HepG2 (cell line): ENCODE results near the gene MACROD2. TPM values are rescaled to one million over a fixed set of nuclear protein-coding genes. Genes with fewer than 3 reads are reported as not detected.

Experiments used
- ATAC-seq: fragments of 200-7000 bp; cut with Tn5 transposase; 3 replicates; pipeline ENCODE4 v1.9.1; 2020; ENCODE audit warnings: mild to moderate bottlenecking, moderate library complexity
- BruUV-seq: library from RNA; stranded (reverse); fragments of 400-500 nt; replicated peaks from 2 replicates; lab custom pipeline; 2021; lab: Mats Ljungman, UMichigan
- CTCF ChIA-PET: fragments of 300-600 bp; formaldehyde crosslinking; extraction: SDS; loops from one replicate; lab custom pipeline; 2021; ENCODE audit warnings: low total read pairs, inconsistent platforms, low intra/inter-chr PET ratio; lab: Yijun Ruan, JAX
- POLR2A ChIA-PET: fragments of 350-600 bp; sonication (Branson Sonifier 250); formaldehyde crosslinking; loops from one replicate; lab custom pipeline; 2020; ENCODE audit warnings: antibody characterized with exemption, inconsistent platforms; lab: Yijun Ruan, JAX
- DNase-seq: peaks from one replicate; pipeline ENCODE4 v3.0.0-alpha.2; 2015; ENCODE audit warnings: low spot score
- FAIRE-seq: peaks from 3 replicates; lab custom pipeline; 2011; peaks lifted over from hg19 to GRCh38; lab: Jason Lieb, UNC
- H2AFZ ChIP-seq: one replicate; pipeline ENCODE4 v1.6.1; 2011; ENCODE audit warnings: low read length, inconsistent platforms
- H3K27ac ChIP-seq: fragments of 300-600 bp; 3 replicates; pipeline ENCODE4 v1.8.0; 2011; ENCODE audit warnings: mixed run types, mild to moderate bottlenecking, mixed read lengths, low read length, inconsistent platforms; ENCODE audit not compliant: insufficient read depth; ENCODE audit errors: extremely low read length
- H3K27me3 ChIP-seq, 2 experiments: fragments of 200-600 bp in 1 of 2; 2 replicates in 1 of 2; 3 replicates in 1 of 2; pipeline versions ENCODE4 v1.6.0 to v1.8.0; 2011; ENCODE audit warnings: low read length in 2 of 2, mild to moderate bottlenecking in 2 of 2, moderate library complexity in 2 of 2, inconsistent platforms in 1 of 2; ENCODE audit not compliant: insufficient read depth in 2 of 2, control insufficient read depth in 1 of 2
- H3K36me3 ChIP-seq, 2 experiments: fragments of 200-600 bp in 1 of 2; replicated peaks in 1 of 2; 2 replicates in 1 of 2; 3 replicates in 1 of 2; pipeline versions ENCODE4 v1.5.1 to v1.8.0; 2011; ENCODE audit warnings: low read length in 2 of 2, inconsistent platforms in 1 of 2; ENCODE audit not compliant: insufficient read depth in 2 of 2, control insufficient read depth in 1 of 2
- H3K4me1 ChIP-seq: 2 replicates; pipeline ENCODE4 v1.5.1; 2012; ENCODE audit warnings: low read length, inconsistent platforms; ENCODE audit not compliant: insufficient read depth
- H3K4me2 ChIP-seq: 2 replicates; pipeline ENCODE4 v1.6.0; 2011; ENCODE audit warnings: low read depth, low read length, inconsistent platforms
- H3K4me3 ChIP-seq, 3 experiments: fragments of 200-600 bp in 1 of 3; sonication (generic), shearing (Covaris generic) in 1 of 3; replicated peaks in 1 of 3; 2 replicates each; pipeline ENCODE4 v1.5.1; 2011 to 2016; ENCODE audit warnings: low read length in 3 of 3, inconsistent platforms in 2 of 3, low read depth in 2 of 3, mild to moderate bottlenecking in 2 of 3, control low read depth in 1 of 3, mixed read lengths in 1 of 3; ENCODE audit not compliant: insufficient read depth in 1 of 3
- H3K79me2 ChIP-seq: one replicate; pipeline ENCODE4 v1.6.1; 2011; ENCODE audit warnings: low read length, inconsistent platforms; ENCODE audit not compliant: insufficient read depth
- H3K9ac ChIP-seq: 2 replicates; pipeline ENCODE4 v1.6.0; 2011; ENCODE audit warnings: mild to moderate bottlenecking, low read depth, low read length, inconsistent platforms; ENCODE audit not compliant: insufficient read depth
- H3K9me3 ChIP-seq: 2 replicates; pipeline ENCODE4 v1.5.1; 2012; ENCODE audit warnings: mild to moderate bottlenecking, low read length
- H4K20me1 ChIP-seq: 2 replicates; pipeline ENCODE4 v1.6.0; 2011; ENCODE audit warnings: inconsistent platforms, mild to moderate bottlenecking, low read length, moderate library complexity; ENCODE audit not compliant: insufficient read depth
- ATF3 ChIP-seq: sonication (generic); formaldehyde crosslinking; IDR thresholded peaks from 2 replicates; pipeline ENCODE4 v1.4.0; 2020; ENCODE audit warnings: missing genetic modification reagents
- CREBL2 ChIP-seq: sonication (generic); formaldehyde crosslinking; IDR thresholded peaks from 2 replicates; pipeline ENCODE4 v1.8.1; 2023; ENCODE audit warnings: missing genetic modification reagents, mild to moderate bottlenecking, borderline replicate concordance
- E2F5 ChIP-seq: sonication (generic); formaldehyde crosslinking; conservative IDR thresholded peaks from 2 replicates; pipeline ENCODE4 v1.4.0; 2020; ENCODE audit warnings: missing genetic modification reagents
- EZH2 ChIP-seq: conservative IDR thresholded peaks from 2 replicates; pipeline ENCODE4 v1.6.1; 2012; ENCODE audit warnings: mild to moderate bottlenecking, low read depth, low read length, moderate library complexity
- HMGA1 ChIP-seq: sonication (generic); formaldehyde crosslinking; conservative IDR thresholded peaks from 2 replicates; pipeline ENCODE4 v1.4.0; 2020; ENCODE audit warnings: missing genetic modification reagents
- MXD1 ChIP-seq: sonication (generic); formaldehyde crosslinking; IDR thresholded peaks from 2 replicates; pipeline ENCODE4 v1.4.0; 2020; ENCODE audit warnings: mild to moderate bottlenecking, missing genetic modification reagents
- NR1H2 ChIP-seq: sonication (generic); formaldehyde crosslinking; IDR thresholded peaks from 2 replicates; pipeline ENCODE4 v1.8.1; 2022; ENCODE audit warnings: low read depth, missing genetic modification reagents, borderline replicate concordance
- PTBP1 ChIP-seq: fragments of 200-400 bp; formaldehyde crosslinking; IDR thresholded peaks from 2 replicates; pipeline ENCODE4 v1.6.1; 2018; ENCODE audit warnings: low read length, low read depth; ENCODE audit not compliant: poor library complexity, severe bottlenecking
- SALL2 ChIP-seq: sonication (generic); formaldehyde crosslinking; IDR thresholded peaks from 2 replicates; pipeline ENCODE4 v1.8.1; 2023; ENCODE audit warnings: mild to moderate bottlenecking, missing genetic modification reagents, inconsistent platforms
- TSC22D2 ChIP-seq: sonication (generic); formaldehyde crosslinking; IDR thresholded peaks from 2 replicates; pipeline ENCODE4 v1.5.1; 2020; ENCODE audit warnings: missing genetic modification reagents, mild to moderate bottlenecking, borderline replicate concordance
- WIZ ChIP-seq: sonication (generic); formaldehyde crosslinking; IDR thresholded peaks from 2 replicates; pipeline ENCODE4 v1.5.1; 2020; ENCODE audit warnings: mild to moderate bottlenecking, missing genetic modification reagents
- ZKSCAN5 ChIP-seq: sonication (generic); formaldehyde crosslinking; IDR thresholded peaks from 2 replicates; pipeline ENCODE4 v1.5.1; 2020; ENCODE audit warnings: mild to moderate bottlenecking, missing genetic modification reagents
- ZNF292 ChIP-seq: sonication (generic); formaldehyde crosslinking; IDR thresholded peaks from 2 replicates; pipeline ENCODE4 v1.8.1; 2022; ENCODE audit warnings: mild to moderate bottlenecking, low read depth, missing genetic modification reagents, borderline replicate concordance
- ZNF616 ChIP-seq: sonication (generic); formaldehyde crosslinking; IDR thresholded peaks from 2 replicates; pipeline ENCODE4 v1.5.0; 2020; ENCODE audit warnings: low read depth, mild to moderate bottlenecking, missing genetic modification reagents
- ZNF713 ChIP-seq: sonication (generic); formaldehyde crosslinking; IDR thresholded peaks from 2 replicates; pipeline ENCODE4 v1.4.0; 2020; ENCODE audit warnings: mild to moderate bottlenecking, missing genetic modification reagents
- WGBS: methylation state at CpG from one replicate; pipeline ENCODE4 v1.1.6; 2017; ENCODE audit warnings: low lambda C conversion rate; 5-methylcytosine and 5-hydroxymethylcytosine counted together
- in situ Hi-C: cut with HindIII; loops from 2 replicates; pipeline ENCODE4 v1.10.0; 2017; ENCODE audit warnings: low pct_unique_long_range_greater_than_20kb; ENCODE audit not compliant: extremely low pct_ligation_motif_present
- intact Hi-C: fragments of 100-400 bp; cut with micrococcal nuclease; formaldehyde crosslinking; loops from one replicate; pipeline ENCODE4 v1.10.0; 2022; ENCODE audit not compliant: unreplicated experiment
- polyA plus RNA-seq, 8 experiments: library from polyadenylated mRNA; depleted of rRNA in 3 of 8; stranded (reverse) in 7 of 8; unstranded in 1 of 8; fragments of >200 nt; fragmentation: Illumina TruSeq in 4 of 8; extraction: Trizol in 4 of 8; gene quantifications; 2 replicates each; pipeline versions ENCODE4 v1.2.1 to v1.2.3, GENCODE V29; 2011 to 2016; ENCODE audit warnings: low read depth in 4 of 8, missing spikeins in 1 of 8, mixed read lengths in 1 of 8; ENCODE audit not compliant: insufficient read depth in 1 of 8
- total RNA-seq, 5 experiments: library from RNA; depleted of rRNA; stranded (reverse); fragments of >200 nt; fragmentation: Illumina TruSeq; extraction: Trizol; gene quantifications; 2 replicates each; pipeline ENCODE4 v1.2.3, GENCODE V29; 2016; ENCODE audit warnings: low read depth in 1 of 5
- TF ChIP-seq, protein P1 (sequence below): sonication (generic); formaldehyde crosslinking; IDR thresholded peaks from 2 replicates; pipeline ENCODE4 v1.5.0; 2020; ENCODE audit warnings: missing genetic modification reagents, mild to moderate bottlenecking, borderline replicate concordance

Gene MACROD2
- total and polyA plus RNA-seq, 2 of the 13 experiments (the other 11 are each of a cell fraction or from before 2014, with no cell fraction given), result 0.13 to 0.51 TPM

- TF ChIP-seq, protein P1, sequence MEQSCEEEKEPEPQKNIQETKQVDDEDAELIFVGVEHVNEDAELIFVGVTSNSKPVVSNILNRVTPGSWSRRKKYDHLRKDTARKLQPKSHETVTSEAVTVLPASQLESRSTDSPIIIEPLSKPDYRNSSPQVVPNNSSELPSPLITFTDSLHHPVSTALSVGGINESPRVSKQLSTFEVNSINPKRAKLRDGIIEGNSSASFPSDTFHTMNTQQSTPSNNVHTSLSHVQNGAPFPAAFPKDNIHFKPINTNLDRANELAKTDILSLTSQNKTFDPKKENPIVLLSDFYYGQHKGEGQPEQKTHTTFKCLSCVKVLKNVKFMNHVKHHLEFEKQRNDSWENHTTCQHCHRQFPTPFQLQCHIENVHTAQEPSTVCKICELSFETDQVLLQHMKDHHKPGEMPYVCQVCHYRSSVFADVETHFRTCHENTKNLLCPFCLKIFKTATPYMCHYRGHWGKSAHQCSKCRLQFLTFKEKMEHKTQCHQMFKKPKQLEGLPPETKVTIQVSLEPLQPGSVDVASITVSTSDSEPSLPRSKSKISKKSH (CRISPR knock-in tag), result no peak
- no peak for TF ChIP-seq ATF3
- no peak for TF ChIP-seq WIZ (CRISPR knock-in tag)
- TF ChIP-seq ZNF292 (CRISPR knock-in tag), result no peak
Observed at GRCh38 chr20:15616626-15617025, 1621.3 kb downstream of the MACROD2 start (continued).

GRCh38 chr20:15618110-15618509, 1622.8 kb downstream of the MACROD2 start:
- intact Hi-C loops, result no loop called here
- no peak overlapping the region for H3K27ac ChIP-seq
- no peaks in the 10 kb centered on the region; a peak in 1 of 5 replicates for H3K27me3 ChIP-seq
- H2AFZ ChIP-seq, result no peak overlapping the region
- H3K9ac ChIP-seq, result no peak overlapping the region
- H3K9me3 ChIP-seq, result peaks cover 92% of the 10 kb centered on the region
- H3K79me2 ChIP-seq, result no peaks in the 10 kb centered on the region
- DNase-seq (no peak), FAIRE-seq (no peak), ATAC-seq (no peak)
- POLR2A ChIA-PET, result no interaction called here
- H3K4me2 ChIP-seq, result no peak overlapping the region
- H3K36me3 ChIP-seq, result no peaks in the 10 kb centered on the region
- WGBS, result 6% methylated on average over 2 of the region's 2 CpGs
- no peaks in the 10 kb centered on the region for H4K20me1 ChIP-seq
- in situ Hi-C loops, result no loop called here
- CTCF ChIA-PET, result no interaction called here
- no peaks in the 10 kb centered on the region for H3K4me1 ChIP-seq
- BruUV-seq, result no TSS peak
- no peak overlapping the region for H3K4me3 ChIP-seq
- TF ChIP-seq PTBP1 (no peak), EZH2 (no peak), ZKSCAN5 (CRISPR knock-in tag) (no peak), MXD1 (no peak), NR1H2 (CRISPR knock-in tag) (no peak), ZNF616 (CRISPR knock-in tag) (no peak), SALL2 (CRISPR knock-in tag) (no peak), TSC22D2 (CRISPR knock-in tag) (no peak), ZNF713 (no peak), E2F5 (CRISPR knock-in tag) (no peak), HMGA1 (CRISPR knock-in tag) (no peak), CREBL2 (CRISPR knock-in tag) (no peak)
